ENCODE data around the gene SNTG2. TPM values are rescaled to one million over a fixed set of nuclear protein-coding genes. Genes with fewer than 3 reads are reported as not detected.

Gene SNTG2
- 10 to 100 TPM in 1 of 2 donors, 1 to 10 TPM in 1; 4.1 to 11.9 TPM for total RNA-seq
- polyA plus RNA-seq (2013, experiment 1 of 2), result 1.9 TPM
- polyA plus RNA-seq (2013, experiment 2 of 2), result 1.2 TPM
- long read RNA-seq, experiment 1, partial matches to known transcripts, result 0 of 1 reads
- long read RNA-seq, experiment 1, other reads (novel, unspliced or antisense), result 1 of 1 reads
- long read RNA-seq, experiment 2, partial matches to known transcripts, result 0 of 2 reads
- long read RNA-seq, experiment 2, other reads (novel, unspliced or antisense), result 2 of 2 reads
- long read RNA-seq, experiment 3, partial matches to known transcripts, result 0 of 4 reads
- long read RNA-seq, experiment 3, other reads (novel, unspliced or antisense), result 4 of 4 reads
- long read RNA-seq, experiment 4, result 0 reads

GRCh38 chr2:950080-950966 lies at the start of gene SNTG2:
Gene SNTG2, plus strand, starts transcription at chr2:950849. Its CDS starts 148 bp downstream, at chr2:950997.
- Histone ChIP-seq H3K9ac (ENCODE audit: extremely low read depth, low read length, poor library complexity, severe bottlenecking) (peak within 1 kb of the TSS; percentile 11), H3K4me3 (ENCODE audit: low read length) (peak within 1 kb of the TSS; percentile 78), H3K36me3 (ENCODE audit: control insufficient read depth, insufficient read depth, low read length) (no peaks in the 10 kb centered on the region), H3K9me3 (ENCODE audit: control insufficient read depth, low read length) (no peaks in the 10 kb centered on the region), H3K27me3 (ENCODE audit: control insufficient read depth, insufficient read depth, low read length, poor library complexity, severe bottlenecking) (peaks cover 55% of the 10 kb centered on the region), H3K4me1 (ENCODE audit: control insufficient read depth, insufficient read depth, low read length) (no peaks in the 10 kb centered on the region), H3K27ac (ENCODE audit: low read depth, low read length) (no peak within 1 kb of the TSS)
- H3K27me3 Mint-ChIP-seq (ENCODE audit: insufficient read depth), result peaks cover 45% of the 10 kb centered on the region
- H3K4me1 Mint-ChIP-seq, result peaks cover 20% of the 10 kb centered on the region
- H3K27ac Mint-ChIP-seq, result no peak within 1 kb of the TSS
- 0% methylated on average over 12 to 100 of the region's 100 CpGs for WGBS, 2 experiments (ENCODE audit: insufficient coverage in 1 of 2, insufficient read length in 1 of 2)
- no peaks in the 10 kb centered on the region for H3K9me3 Mint-ChIP-seq
- H3K4me3 Mint-ChIP-seq, result peak within 1 kb of the TSS; percentile 72
- TF ChIP-seq, protein P1, sequence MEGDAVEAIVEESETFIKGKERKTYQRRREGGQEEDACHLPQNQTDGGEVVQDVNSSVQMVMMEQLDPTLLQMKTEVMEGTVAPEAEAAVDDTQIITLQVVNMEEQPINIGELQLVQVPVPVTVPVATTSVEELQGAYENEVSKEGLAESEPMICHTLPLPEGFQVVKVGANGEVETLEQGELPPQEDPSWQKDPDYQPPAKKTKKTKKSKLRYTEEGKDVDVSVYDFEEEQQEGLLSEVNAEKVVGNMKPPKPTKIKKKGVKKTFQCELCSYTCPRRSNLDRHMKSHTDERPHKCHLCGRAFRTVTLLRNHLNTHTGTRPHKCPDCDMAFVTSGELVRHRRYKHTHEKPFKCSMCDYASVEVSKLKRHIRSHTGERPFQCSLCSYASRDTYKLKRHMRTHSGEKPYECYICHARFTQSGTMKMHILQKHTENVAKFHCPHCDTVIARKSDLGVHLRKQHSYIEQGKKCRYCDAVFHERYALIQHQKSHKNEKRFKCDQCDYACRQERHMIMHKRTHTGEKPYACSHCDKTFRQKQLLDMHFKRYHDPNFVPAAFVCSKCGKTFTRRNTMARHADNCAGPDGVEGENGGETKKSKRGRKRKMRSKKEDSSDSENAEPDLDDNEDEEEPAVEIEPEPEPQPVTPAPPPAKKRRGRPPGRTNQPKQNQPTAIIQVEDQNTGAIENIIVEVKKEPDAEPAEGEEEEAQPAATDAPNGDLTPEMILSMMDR (conservative IDR thresholded peaks at IDR 0.05), result no peak
- DNase-seq, result peak; percentile 86
- H3K36me3 Mint-ChIP-seq (ENCODE audit: low read depth), result no peaks in the 10 kb centered on the region

DNA sequence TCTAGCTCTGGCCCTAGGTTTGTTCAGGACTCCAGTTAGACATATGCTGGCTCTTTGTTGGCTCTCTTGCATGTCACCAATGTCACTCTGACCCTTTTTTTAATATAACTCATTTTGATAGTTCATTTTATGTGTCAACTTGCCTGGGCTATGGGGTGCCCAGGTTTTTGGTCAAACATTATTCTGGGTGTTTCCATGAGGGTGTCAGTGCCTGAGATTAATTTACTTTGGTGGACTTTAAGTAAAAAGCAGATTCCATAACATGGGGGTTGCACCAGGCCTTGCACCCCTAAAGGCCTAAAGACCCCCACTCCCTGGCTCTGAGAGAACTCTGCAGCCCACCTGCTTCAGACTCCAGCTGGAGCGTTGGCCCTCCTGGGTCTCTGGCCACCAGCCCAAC lies 48.1 kb upstream of the SNTG2 start:
- Mint-ChIP-seq H3K9me3 (peaks cover 26% of the 10 kb centered on the region), H3K4me1 (peaks cover 16% of the 10 kb centered on the region), H3K36me3 (ENCODE audit: low read depth) (no peaks in the 10 kb centered on the region), H3K27me3 (ENCODE audit: insufficient read depth) (no peaks in the 10 kb centered on the region), H3K4me3 (no peak overlapping the region), H3K27ac (no peak overlapping the region)
- TF ChIP-seq, protein P1 (conservative IDR thresholded peaks at IDR 0.05), result no peak
- Histone ChIP-seq H3K4me1 (ENCODE audit: control insufficient read depth, insufficient read depth, low read length) (no peaks in the 10 kb centered on the region), H3K27ac (ENCODE audit: low read depth, low read length) (no peak overlapping the region), H3K36me3 (ENCODE audit: control insufficient read depth, insufficient read depth, low read length) (no peaks in the 10 kb centered on the region), H3K27me3 (ENCODE audit: control insufficient read depth, insufficient read depth, low read length, poor library complexity, severe bottlenecking) (no peaks in the 10 kb centered on the region), H3K9me3 (ENCODE audit: control insufficient read depth, low read length) (peaks cover 13% of the 10 kb centered on the region), H3K4me3 (ENCODE audit: low read length) (peak overlapping the region; percentile 20), H3K9ac (ENCODE audit: extremely low read depth, low read length, poor library complexity, severe bottlenecking) (no peak overlapping the region)
- 92 to 100% methylated on average over 1 of the region's 1 CpG for WGBS, 2 experiments (ENCODE audit: insufficient coverage in 1 of 2, insufficient read length in 1 of 2)
- peak; percentile 18 for DNase-seq

GRCh38 chr2:903223-903900 lies 47.3 kb upstream of the SNTG2 start:
- Mint-ChIP-seq H3K9me3 (peaks cover 18% of the 10 kb centered on the region), H3K4me1 (peaks cover 16% of the 10 kb centered on the region), H3K36me3 (ENCODE audit: low read depth) (no peaks in the 10 kb centered on the region), H3K27ac (no peak overlapping the region), H3K4me3 (no peak overlapping the region), H3K27me3 (ENCODE audit: insufficient read depth) (no peaks in the 10 kb centered on the region)
- TF ChIP-seq, protein P1 (conservative IDR thresholded peaks at IDR 0.05), result no peak
- H3K4me3 ChIP-seq (ENCODE audit: low read length), result no peak overlapping the region
- no peaks in the 10 kb centered on the region for H3K27me3 ChIP-seq (ENCODE audit: control insufficient read depth, insufficient read depth, low read length, poor library complexity, severe bottlenecking)
- peak; percentile 61 for DNase-seq
- H3K9me3 ChIP-seq (ENCODE audit: control insufficient read depth, low read length), result peaks cover 13% of the 10 kb centered on the region
- no peaks in the 10 kb centered on the region for H3K36me3 ChIP-seq (ENCODE audit: control insufficient read depth, insufficient read depth, low read length)
- WGBS, 2 experiments (ENCODE audit: insufficient coverage in 1 of 2, insufficient read length in 1 of 2), result 69 to 72% methylated on average over 5 to 8 of the region's 8 CpGs
- no peaks in the 10 kb centered on the region for H3K4me1 ChIP-seq (ENCODE audit: control insufficient read depth, insufficient read depth, low read length)
- no peak overlapping the region for H3K9ac ChIP-seq (ENCODE audit: extremely low read depth, low read length, poor library complexity, severe bottlenecking)
- H3K27ac ChIP-seq (ENCODE audit: low read depth, low read length), result no peak overlapping the region

All from endodermal cell (in vitro differentiated cells).